Activated naive CD4-positive, alpha-beta T cell treated with anti-CD3 and anti-CD28 coated beads, Interleukin-2, amount 50 U/mL, for 24 hours (primary cell): ENCODE results near the gene RBM47.

ENCODE experiments used
- H3K27ac Mint-ChIP-seq: one replicate; pipeline ENCODE4 v1.8.0; 2021; ENCODE audit warnings: mild to moderate bottlenecking, mixed read lengths
- H3K27me3 Mint-ChIP-seq: one replicate; pipeline ENCODE4 v1.8.0; 2021; ENCODE audit warnings: mixed read lengths
- H3K36me3 Mint-ChIP-seq: one replicate; pipeline ENCODE4 v1.8.0; 2021; ENCODE audit warnings: mixed read lengths
- H3K4me1 Mint-ChIP-seq: one replicate; pipeline ENCODE4 v1.8.0; 2021; ENCODE audit warnings: mixed read lengths
- H3K4me3 Mint-ChIP-seq: one replicate; pipeline ENCODE4 v1.8.0; 2021; ENCODE audit warnings: mild to moderate bottlenecking, mixed read lengths
- H3K9me3 Mint-ChIP-seq: one replicate; pipeline ENCODE4 v1.8.0; 2021; ENCODE audit warnings: mixed read lengths

Gene RBM47

GRCh38 chr4:40629401-40630334 lies at the start of gene RBM47:
Gene RBM47 (minus strand): TSS chr4:40629864. CDS start chr4:40438893, 190,971 bp downstream.
- peak within 1 kb of the TSS; percentile 87 for H3K4me3 Mint-ChIP-seq
- no peaks in the 10 kb centered on the region for H3K36me3 Mint-ChIP-seq
- H3K27me3 Mint-ChIP-seq: peaks cover 6% of the 10 kb centered on the region
- no peak within 1 kb of the TSS for H3K27ac Mint-ChIP-seq
- H3K9me3 Mint-ChIP-seq: no peaks in the 10 kb centered on the region
- H3K4me1 Mint-ChIP-seq: peaks cover 22% of the 10 kb centered on the region

DNA sequence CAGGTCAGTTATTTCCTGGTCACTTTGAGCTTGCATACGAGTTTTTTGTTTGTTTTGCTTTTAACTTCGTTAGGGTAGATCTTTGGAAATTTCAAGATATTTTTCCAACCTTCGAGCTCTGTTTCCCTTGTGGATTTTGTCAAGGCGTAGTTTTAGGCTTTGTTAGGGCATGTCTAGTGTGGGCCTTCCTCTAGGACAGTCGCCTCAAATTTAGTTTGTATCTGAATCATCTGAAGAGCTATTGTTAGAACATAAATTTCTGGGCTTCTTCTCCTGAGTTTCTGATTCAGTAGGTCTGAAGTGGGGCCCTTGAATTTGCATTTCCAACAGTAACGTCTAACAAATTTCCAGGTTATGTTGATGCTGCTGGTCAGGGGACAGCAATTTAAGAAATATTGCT lies 48.8 kb upstream of the RBM47 start:
- H3K4me3 Mint-ChIP-seq: no peak overlapping the region
- no peaks in the 10 kb centered on the region for H3K36me3 Mint-ChIP-seq
- no peaks in the 10 kb centered on the region for H3K27me3 Mint-ChIP-seq
- H3K27ac Mint-ChIP-seq: no peak overlapping the region
- no peaks in the 10 kb centered on the region for H3K9me3 Mint-ChIP-seq
- peaks cover 4% of the 10 kb centered on the region for H3K4me1 Mint-ChIP-seq

DNA sequence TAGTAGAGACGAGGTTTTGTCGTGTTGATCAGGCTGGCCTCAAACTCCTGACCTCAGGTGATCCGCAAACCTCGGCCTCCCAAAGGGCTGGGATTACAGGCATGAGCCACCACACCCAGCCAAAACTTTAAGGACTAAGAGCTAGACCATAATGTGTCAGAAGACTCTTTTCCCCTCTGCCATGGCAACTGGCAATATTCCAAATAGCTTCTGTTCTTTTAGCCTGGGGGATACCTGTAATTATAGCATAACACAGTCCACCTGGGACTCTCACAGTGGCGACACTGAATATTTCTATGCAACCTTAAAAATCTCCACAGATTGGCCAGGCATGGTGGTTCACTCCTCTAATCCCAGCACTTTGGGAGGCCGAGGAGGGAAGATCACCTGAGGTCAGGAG lies 45.5 kb upstream of the RBM47 start:
- Mint-ChIP-seq H3K27ac (no peak overlapping the region), H3K4me3 (no peak overlapping the region), H3K4me1 (peaks cover 20% of the 10 kb centered on the region), H3K27me3 (no peaks in the 10 kb centered on the region), H3K36me3 (no peaks in the 10 kb centered on the region), H3K9me3 (no peaks in the 10 kb centered on the region)

DNA sequence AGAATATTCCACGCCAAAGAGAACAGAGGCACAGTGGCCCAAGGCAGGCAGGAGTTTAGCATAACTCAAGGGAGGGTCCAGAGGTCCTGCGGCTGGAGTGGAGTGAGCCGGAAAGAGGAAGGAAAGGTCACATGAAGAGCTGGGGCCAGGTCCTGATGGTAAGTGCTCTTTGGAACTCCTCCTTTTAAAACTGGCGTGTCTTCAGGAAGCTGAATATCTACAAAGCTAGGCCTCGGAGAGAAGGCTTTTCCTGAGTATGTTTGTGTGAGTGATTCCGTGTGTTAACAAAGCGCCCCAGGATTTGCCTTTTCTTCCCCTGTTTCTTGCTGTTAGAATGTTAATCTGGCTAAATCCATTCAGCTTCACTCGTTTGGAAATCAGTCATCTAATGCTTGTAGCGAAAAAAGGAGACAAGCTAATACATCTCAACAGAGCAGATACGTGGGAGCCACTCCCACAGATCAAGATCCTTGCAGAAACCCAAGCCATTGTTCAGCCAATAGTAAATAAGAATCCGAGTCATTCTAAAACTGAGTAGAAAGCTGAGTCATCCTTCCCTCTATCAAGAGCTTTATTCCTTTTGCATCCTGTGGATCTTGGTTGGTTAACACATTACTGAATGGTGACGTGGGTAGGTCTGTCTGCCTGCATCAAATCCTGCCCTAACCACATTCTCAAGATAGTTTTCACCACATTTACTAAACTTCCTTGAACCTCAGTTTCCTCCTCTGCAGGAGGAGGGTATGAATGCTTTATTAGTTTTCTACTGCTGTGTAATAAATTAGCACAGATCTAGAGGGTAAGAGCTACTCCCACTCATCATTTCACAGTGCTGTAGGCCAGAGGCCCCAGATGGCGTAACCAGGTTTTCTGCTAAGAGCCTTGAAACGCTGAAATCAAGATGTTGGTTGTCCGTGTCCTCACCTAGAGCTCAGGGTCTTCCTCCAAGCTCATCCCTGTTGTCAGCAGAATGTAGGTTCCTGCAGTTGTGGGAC lies 43.2 kb upstream of the RBM47 start:
- Mint-ChIP-seq H3K9me3 (no peaks in the 10 kb centered on the region), H3K27ac (peak overlapping the region; percentile 68), H3K4me3 (no peak overlapping the region), H3K27me3 (no peaks in the 10 kb centered on the region), H3K4me1 (peaks cover 20% of the 10 kb centered on the region), H3K36me3 (no peaks in the 10 kb centered on the region)

GRCh38 chr4:40669504-40669903 lies 39.8 kb upstream of the RBM47 start:
- Mint-ChIP-seq H3K27ac (no peak overlapping the region), H3K4me1 (peaks cover 20% of the 10 kb centered on the region), H3K4me3 (no peak overlapping the region)

GRCh38 chr4:40665842-40666241 lies 36.2 kb upstream of the RBM47 start:
- no peaks in the 10 kb centered on the region for H3K9me3 Mint-ChIP-seq
- H3K4me1 Mint-ChIP-seq: no peaks in the 10 kb centered on the region
- no peaks in the 10 kb centered on the region for H3K36me3 Mint-ChIP-seq
- H3K27ac Mint-ChIP-seq: no peak overlapping the region
- H3K27me3 Mint-ChIP-seq: no peaks in the 10 kb centered on the region
- no peak overlapping the region for H3K4me3 Mint-ChIP-seq

More at GRCh38 chr4:40669504-40669903, 39.8 kb upstream of the RBM47 start:
- Mint-ChIP-seq H3K27me3 (no peaks in the 10 kb centered on the region), H3K9me3 (no peaks in the 10 kb centered on the region), H3K36me3 (no peaks in the 10 kb centered on the region)

GRCh38 chr4:40662962-40663604 lies 33.4 kb upstream of the RBM47 start:
- no peak overlapping the region for H3K4me3 Mint-ChIP-seq
- no peaks in the 10 kb centered on the region for H3K27me3 Mint-ChIP-seq
- no peaks in the 10 kb centered on the region for H3K9me3 Mint-ChIP-seq
- H3K27ac Mint-ChIP-seq: no peak overlapping the region
- no peaks in the 10 kb centered on the region for H3K4me1 Mint-ChIP-seq
- no peaks in the 10 kb centered on the region for H3K36me3 Mint-ChIP-seq

GRCh38 chr4:40661803-40662202 lies 32.1 kb upstream of the RBM47 start:
- no peak overlapping the region for H3K27ac Mint-ChIP-seq
- H3K36me3 Mint-ChIP-seq: no peaks in the 10 kb centered on the region
- H3K4me1 Mint-ChIP-seq: no peaks in the 10 kb centered on the region
- no peak overlapping the region for H3K4me3 Mint-ChIP-seq
- no peaks in the 10 kb centered on the region for H3K27me3 Mint-ChIP-seq
- no peaks in the 10 kb centered on the region for H3K9me3 Mint-ChIP-seq

DNA sequence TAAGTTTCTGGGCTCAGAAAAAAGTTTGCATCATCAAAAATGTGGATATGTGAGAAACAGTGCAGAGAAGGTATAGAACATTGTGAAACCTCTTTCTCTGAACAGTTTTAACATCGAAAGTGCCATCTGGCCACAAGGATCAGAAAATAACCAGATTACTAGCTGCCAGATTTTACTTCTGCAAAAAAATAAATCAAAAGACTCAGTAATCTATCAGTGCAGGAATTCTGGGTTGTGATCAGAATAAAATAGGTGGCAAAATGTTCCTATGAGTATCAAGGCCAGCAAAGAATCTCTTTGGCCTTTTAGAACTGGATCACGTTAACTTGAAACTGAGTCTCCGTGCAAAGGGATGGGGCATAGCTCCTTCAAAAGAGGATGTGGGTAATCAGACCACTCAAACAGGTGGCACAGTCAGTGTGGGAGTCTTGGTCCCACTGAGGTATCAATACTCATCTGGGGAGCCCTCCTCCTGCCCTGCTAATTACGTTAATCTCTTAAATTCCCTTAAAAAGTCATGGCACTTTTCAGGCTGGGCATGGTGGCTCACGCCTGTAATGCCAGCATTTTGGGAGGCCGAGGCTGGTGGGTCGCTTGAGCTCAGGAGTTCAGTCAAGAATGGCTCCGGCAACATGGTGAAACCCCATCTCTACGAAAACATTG lies 26.7 kb upstream of the RBM47 start:
- no peak overlapping the region for H3K4me3 Mint-ChIP-seq
- H3K4me1 Mint-ChIP-seq: no peaks in the 10 kb centered on the region
- no peaks in the 10 kb centered on the region for H3K9me3 Mint-ChIP-seq
- no peaks in the 10 kb centered on the region for H3K36me3 Mint-ChIP-seq
- H3K27me3 Mint-ChIP-seq: no peaks in the 10 kb centered on the region
- no peak overlapping the region for H3K27ac Mint-ChIP-seq

- Mint-ChIP-seq H3K4me3 (no peak overlapping the region), H3K27ac (no peak overlapping the region), H3K9me3 (no peaks in the 10 kb centered on the region), H3K4me1 (no peaks in the 10 kb centered on the region), H3K27me3 (no peaks in the 10 kb centered on the region), H3K36me3 (no peaks in the 10 kb centered on the region)
Observed at GRCh38 chr4:40651280-40651679, 21.6 kb upstream of the RBM47 start.

DNA sequence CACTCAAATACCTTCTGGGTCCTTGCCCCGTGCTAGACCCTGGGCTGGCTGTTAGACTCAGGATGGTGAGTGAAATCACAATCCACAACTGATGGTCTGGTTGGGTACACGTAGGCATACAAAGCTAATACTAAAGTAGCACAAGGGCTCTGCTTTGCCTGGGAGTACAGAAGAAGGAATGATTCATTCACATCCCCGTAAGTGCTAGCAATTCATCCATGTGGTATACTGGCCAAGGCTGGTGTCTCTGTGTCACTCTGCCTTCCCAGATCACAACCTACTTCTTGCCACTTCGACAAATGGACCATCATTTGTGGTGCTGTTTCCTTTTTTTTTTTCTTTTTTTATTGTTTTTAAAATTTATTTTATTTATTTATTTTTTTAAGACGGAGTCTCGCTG lies 19.7 kb upstream of the RBM47 start:
- Mint-ChIP-seq H3K27ac (no peak overlapping the region), H3K4me1 (no peaks in the 10 kb centered on the region), H3K4me3 (no peak overlapping the region), H3K27me3 (no peaks in the 10 kb centered on the region), H3K36me3 (no peaks in the 10 kb centered on the region), H3K9me3 (no peaks in the 10 kb centered on the region)

DNA sequence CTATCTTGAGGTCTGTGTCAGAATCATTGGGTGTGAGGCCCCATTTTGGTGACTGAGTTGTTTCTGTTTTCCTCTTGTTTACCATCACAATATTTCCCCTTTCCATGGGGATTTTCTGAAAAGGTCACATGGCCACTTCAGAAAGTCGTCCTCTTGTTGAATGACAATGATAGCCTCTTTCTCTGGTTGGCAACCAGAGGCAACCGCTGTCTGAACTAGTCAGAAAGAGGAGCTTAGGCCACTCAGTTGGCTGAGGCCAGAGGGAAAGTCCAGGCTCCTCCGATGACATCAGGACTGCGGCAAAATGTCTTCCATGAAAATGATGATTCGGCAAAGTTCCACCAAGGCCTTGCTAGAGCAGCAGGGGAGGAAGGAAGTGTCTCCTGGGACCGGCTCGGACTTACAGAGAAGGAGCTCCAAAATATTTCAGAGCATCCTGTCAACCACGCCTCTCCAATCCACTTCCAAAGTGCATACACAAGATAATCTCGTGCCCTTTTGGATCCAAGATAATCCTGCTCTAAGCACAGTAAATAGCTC lies 19.1 kb upstream of the RBM47 start:
- H3K27ac Mint-ChIP-seq: no peak overlapping the region
- no peaks in the 10 kb centered on the region for H3K4me1 Mint-ChIP-seq
- H3K9me3 Mint-ChIP-seq: no peaks in the 10 kb centered on the region
- no peaks in the 10 kb centered on the region for H3K27me3 Mint-ChIP-seq
- no peaks in the 10 kb centered on the region for H3K36me3 Mint-ChIP-seq
- no peak overlapping the region for H3K4me3 Mint-ChIP-seq

GRCh38 chr4:40648131-40648530 lies 18.5 kb upstream of the RBM47 start:
- H3K27ac Mint-ChIP-seq: no peak overlapping the region
- no peaks in the 10 kb centered on the region for H3K27me3 Mint-ChIP-seq
- no peak overlapping the region for H3K4me3 Mint-ChIP-seq
- no peaks in the 10 kb centered on the region for H3K9me3 Mint-ChIP-seq
- H3K36me3 Mint-ChIP-seq: no peaks in the 10 kb centered on the region
- H3K4me1 Mint-ChIP-seq: no peaks in the 10 kb centered on the region

- Mint-ChIP-seq H3K36me3 (no peaks in the 10 kb centered on the region), H3K27me3 (no peaks in the 10 kb centered on the region), H3K4me1 (no peaks in the 10 kb centered on the region), H3K4me3 (no peak overlapping the region), H3K27ac (no peak overlapping the region), H3K9me3 (no peaks in the 10 kb centered on the region)
Observed at GRCh38 chr4:40645586-40645985, 15.9 kb upstream of the RBM47 start.

DNA sequence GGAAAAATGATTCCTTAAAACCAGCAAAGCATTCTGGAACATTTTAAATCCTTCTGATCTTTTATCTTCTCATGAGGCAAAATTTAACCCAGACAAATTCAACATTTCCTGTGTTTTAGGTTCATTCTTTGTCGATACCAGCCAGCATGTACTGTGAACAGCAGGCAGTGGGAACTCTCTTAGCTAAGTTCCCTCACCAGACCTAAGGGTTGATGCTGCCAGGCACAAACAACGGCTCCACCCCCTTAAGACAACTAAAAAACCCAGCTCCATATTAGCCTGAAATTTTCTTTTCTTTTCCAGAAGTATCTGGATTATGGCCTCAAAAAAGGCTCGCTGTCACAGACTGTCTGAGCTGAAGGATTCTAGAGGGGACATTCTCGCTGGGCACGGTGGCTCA lies 2.4 kb upstream of the RBM47 start:
- Mint-ChIP-seq H3K27me3 (peaks cover 3% of the 10 kb centered on the region), H3K9me3 (no peaks in the 10 kb centered on the region), H3K4me3 (no peak overlapping the region), H3K36me3 (no peaks in the 10 kb centered on the region), H3K4me1 (peaks cover 22% of the 10 kb centered on the region), H3K27ac (no peak overlapping the region)
